IMR-90 (cell line): ENCODE measurements around the gene LRRK2. TPM values are rescaled to one million over a fixed set of nuclear protein-coding genes. Genes with fewer than 3 reads are reported as not detected.

Source experiments
- ATAC-seq: fragments of 200-7000 bp; cut with Tn5 transposase; 2 replicates; pipeline ENCODE4 v1.9.1; 2020; ENCODE audit warnings: low read depth, mild to moderate bottlenecking, moderate library complexity
- BruUV-seq: library from RNA; stranded (reverse); fragments of 400-500 nt; replicated peaks from 2 replicates; lab custom pipeline; 2021; lab: Mats Ljungman, UMichigan
- CTCF ChIA-PET: fragments of 300-600 bp; formaldehyde crosslinking; extraction: SDS; loops from one replicate; lab custom pipeline; 2021; ENCODE audit warnings: antibody characterized with exemption; lab: Yijun Ruan, JAX
- POLR2A ChIA-PET: fragments of 300-600 bp; sonication (Branson Sonifier 250); formaldehyde crosslinking; loops from one replicate; lab custom pipeline; 2022; ENCODE audit warnings: antibody characterized with exemption; ENCODE audit not compliant: unreplicated experiment; lab: Charles Lee
- DNase-seq: peaks from one replicate; pipeline ENCODE4 v3.0.0; 2013
- H2AFZ ChIP-seq: replicated peaks from 2 replicates; pipeline ENCODE3; 2013; ENCODE audit warnings: low read length, mild to moderate bottlenecking; ENCODE audit not compliant: poor library complexity
- H2AK5ac ChIP-seq: 2 replicates; pipeline ENCODE4 v1.6.1; 2013; ENCODE audit warnings: low read depth, low read length, inconsistent platforms
- H2AK9ac ChIP-seq: replicated peaks from 2 replicates; pipeline ENCODE3; 2013; ENCODE audit warnings: mild to moderate bottlenecking, low read depth, low read length, moderate library complexity; ENCODE audit not compliant: poor library complexity
- H2BK120ac ChIP-seq: 2 replicates; pipeline ENCODE4 v1.6.1; 2013; ENCODE audit warnings: low read depth, low read length, inconsistent platforms
- H2BK15ac ChIP-seq: 3 replicates; pipeline ENCODE4 v1.6.1; 2013; ENCODE audit warnings: low read depth, low read length, inconsistent platforms
- H2BK20ac ChIP-seq: 2 replicates; pipeline ENCODE4 v1.6.1; 2013; ENCODE audit warnings: low read depth, mild to moderate bottlenecking, inconsistent platforms, low read length, moderate library complexity
- H2BK5ac ChIP-seq: 2 replicates; pipeline ENCODE4 v1.6.1; 2013; ENCODE audit warnings: mild to moderate bottlenecking, low read depth, low read length, inconsistent platforms; ENCODE audit not compliant: poor library complexity, severe bottlenecking
- H3K14ac ChIP-seq: replicated peaks from 2 replicates; pipeline ENCODE4 v1.6.1; 2013; ENCODE audit warnings: low read depth, low read length, inconsistent platforms
- H3K18ac ChIP-seq: 2 replicates; pipeline ENCODE4 v1.6.1; 2013; ENCODE audit warnings: low read depth, low read length, control low read depth
- H3K23ac ChIP-seq: 2 replicates; pipeline ENCODE4 v1.6.1; 2013; ENCODE audit warnings: low read depth, low read length, inconsistent platforms
- H3K27ac ChIP-seq: 2 replicates; pipeline ENCODE4 v1.5.1; 2013; ENCODE audit warnings: mild to moderate bottlenecking, control low read depth, low read length; ENCODE audit not compliant: insufficient read depth
- H3K27me3 ChIP-seq: 2 replicates; pipeline ENCODE4 v1.6.1; 2013; ENCODE audit warnings: low read length; ENCODE audit not compliant: control insufficient read depth, insufficient read depth
- H3K36me3 ChIP-seq: 2 replicates; pipeline ENCODE4 v1.6.1; 2013; ENCODE audit warnings: low read length, mixed read lengths; ENCODE audit not compliant: control insufficient read depth, insufficient read depth
- H3K4ac ChIP-seq: 2 replicates; pipeline ENCODE4 v1.6.1; 2013; ENCODE audit warnings: low read depth, low read length, inconsistent platforms
- H3K4me1 ChIP-seq: 2 replicates; pipeline ENCODE4 v1.6.1; 2013; ENCODE audit warnings: low read length, mixed read lengths; ENCODE audit not compliant: control insufficient read depth, insufficient read depth
- H3K4me2 ChIP-seq: 2 replicates; pipeline ENCODE4 v1.6.1; 2013; ENCODE audit warnings: low read depth, mild to moderate bottlenecking, control low read depth, low read length, moderate library complexity
- H3K4me3 ChIP-seq: 2 replicates; pipeline ENCODE4 v1.5.1; 2013; ENCODE audit warnings: low read depth, mild to moderate bottlenecking, control low read depth, low read length, moderate library complexity; ENCODE audit not compliant: insufficient read depth
- H3K56ac ChIP-seq: 2 replicates; pipeline ENCODE4 v1.6.1; 2013; ENCODE audit warnings: low read length, inconsistent platforms; ENCODE audit not compliant: insufficient read depth; ENCODE audit errors: extremely low read depth
- H3K79me1 ChIP-seq, 2 experiments: 2 replicates each; pipeline ENCODE4 v1.6.1; 2013; ENCODE audit warnings: low read length in 2 of 2, inconsistent platforms in 1 of 2, low read depth in 1 of 2
- H3K9ac ChIP-seq: 2 replicates; pipeline ENCODE4 v1.6.1; 2013; ENCODE audit warnings: low read depth, low read length, control low read depth
- H3K9me1 ChIP-seq: 2 replicates; pipeline ENCODE4 v1.6.1; 2013; ENCODE audit warnings: low read length, inconsistent platforms; ENCODE audit not compliant: insufficient read depth
- H3K9me3 ChIP-seq: 2 replicates; pipeline ENCODE4 v1.6.1; 2013; ENCODE audit warnings: low read length; ENCODE audit not compliant: control insufficient read depth, insufficient read depth
- H4K20me1 ChIP-seq: 2 replicates; pipeline ENCODE4 v1.6.1; 2013; ENCODE audit warnings: low read length, inconsistent platforms; ENCODE audit not compliant: insufficient read depth
- H4K5ac ChIP-seq: 2 replicates; pipeline ENCODE4 v1.6.1; 2013; ENCODE audit warnings: mild to moderate bottlenecking, low read depth, low read length, control low read depth
- H4K8ac ChIP-seq, 2 experiments: 2 replicates each; pipeline ENCODE4 v1.6.1; 2013; ENCODE audit warnings: low read depth in 2 of 2, low read length in 2 of 2, control low read depth in 1 of 2, inconsistent platforms in 1 of 2
- H4K91ac ChIP-seq: 2 replicates; pipeline ENCODE4 v1.6.1; 2013; ENCODE audit warnings: low read depth, low read length, inconsistent platforms; ENCODE audit not compliant: insufficient read depth
- CEBPB ChIP-seq: IDR thresholded peaks from 2 replicates; pipeline ENCODE4 v1.6.1; 2012; ENCODE audit warnings: low read depth, low read length, improper control_type of control experiment
- CTCF ChIP-seq: conservative IDR thresholded peaks from 2 replicates; pipeline ENCODE4 v1.5.1; 2012; ENCODE audit warnings: mild to moderate bottlenecking, low read depth, low read length, improper control_type of control experiment
- FOS ChIP-seq: fragments of 150-350 bp; IDR thresholded peaks from 2 replicates; pipeline ENCODE4 v1.6.1; 2016; ENCODE audit warnings: low read depth, low read length
- MXI1 ChIP-seq: IDR thresholded peaks from 2 replicates; pipeline ENCODE4 v1.6.1; 2012; ENCODE audit warnings: low read depth, mild to moderate bottlenecking, low read length, moderate library complexity, borderline replicate concordance
- POLR2A ChIP-seq: IDR thresholded peaks from 2 replicates; pipeline ENCODE4 v1.6.1; 2012; ENCODE audit warnings: mild to moderate bottlenecking, low read depth, low read length
- RAD21 ChIP-seq: IDR thresholded peaks from 2 replicates; pipeline ENCODE4 v1.6.1; 2012; ENCODE audit warnings: low read length, improper control_type of control experiment
- RFX5 ChIP-seq: IDR thresholded peaks from 2 replicates; pipeline ENCODE4 v1.8.0; 2012; ENCODE audit warnings: low read depth, mild to moderate bottlenecking, low read length, moderate library complexity
- SMC3 ChIP-seq: fragments of 150-350 bp; IDR thresholded peaks from 2 replicates; pipeline ENCODE4 v1.6.1; 2016; ENCODE audit warnings: low read depth, mild to moderate bottlenecking, antibody characterized with exemption, low read length, moderate library complexity
- WGBS, 2 experiments: methylation state at CpG; one replicate each; pipeline versions ENCODE4 v1.1.5 to v1.1.7; 2013; ENCODE audit warnings: missing lambda C conversion rate in 2 of 2; ENCODE audit not compliant: insufficient read length in 1 of 2; ENCODE audit errors: extremely low coverage in 2 of 2; 5-methylcytosine and 5-hydroxymethylcytosine counted together
- dilution Hi-C: fragments of 300-500 bp; cut with HindIII; formaldehyde crosslinking; loops from one replicate; pipeline ENCODE4 v1.14.3; 2018; ENCODE audit warnings: low sequenced_read_pairs; ENCODE audit not compliant: unreplicated experiment
- in situ Hi-C: fragments of 300-500 bp; cut with MboI; formaldehyde crosslinking; loops from 3 replicates; pipeline ENCODE4 v1.14.3; 2019; ENCODE audit warnings: low sequenced_read_pairs, inconsistent platforms, mixed read lengths
- intact Hi-C: fragments of 100-400 bp; cut with micrococcal nuclease; formaldehyde crosslinking; loops from 2 replicates; pipeline ENCODE4 v1.10.0; 2022
- polyA plus RNA-seq, 3 experiments: library from polyadenylated mRNA; depleted of rRNA; stranded (reverse); fragments of >200 nt; gene quantifications; 2 replicates each; pipeline ENCODE4 v1.2.3, GENCODE V29; 2012; ENCODE audit warnings: low replicate concordance in 1 of 3
- total RNA-seq: library from RNA; depleted of rRNA; stranded (reverse); fragments of >200 nt; gene quantifications from 2 replicates; pipeline ENCODE4 v1.2.3, GENCODE V29; 2012

LRRK2 gene
- total and polyA plus RNA-seq, 2 of the 4 experiments (the other 2 are of a cell fraction) = 0.17 to 0.54 TPM

DNA sequence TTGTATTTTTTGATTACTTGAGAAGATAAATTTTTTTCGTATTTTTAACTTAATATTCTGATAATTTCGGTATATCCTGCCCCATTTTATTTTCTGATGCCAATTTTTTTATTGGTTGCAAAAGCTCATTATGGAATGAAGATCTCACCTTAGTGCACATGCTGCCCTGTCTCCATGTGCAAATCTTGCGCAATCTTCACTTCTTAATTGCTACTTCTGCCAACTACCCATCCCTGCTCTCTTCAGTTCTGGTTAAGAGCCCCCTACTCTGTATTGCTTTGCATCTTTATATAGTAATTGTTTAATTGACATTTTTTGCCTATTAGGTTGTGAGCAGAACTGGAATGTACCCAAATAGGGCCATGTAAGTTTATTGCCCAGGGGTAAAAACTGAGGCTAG, 20.5 kb upstream of the LRRK2 start:
- no peak overlapping the region for H2AK5ac ChIP-seq
- no peak overlapping the region for H3K4ac ChIP-seq
- in situ Hi-C loops (no loop called here), intact Hi-C loops (no loop called here), dilution Hi-C loops (no loop called here)
- H2BK5ac ChIP-seq = no peak overlapping the region
- no peak overlapping the region for H3K4me3 ChIP-seq
- H3K9me3 ChIP-seq = no peaks in the 10 kb centered on the region
- H3K56ac ChIP-seq = no peak overlapping the region
- no peak overlapping the region for H3K9ac ChIP-seq
- TF ChIP-seq FOS (no peak), SMC3 (no peak), POLR2A (no peak), MXI1 (no peak), RFX5 (no peak), RAD21 (no peak), CTCF (no peak), CEBPB (peak; percentile 89)
- no peak for ATAC-seq
- ChIA-PET CTCF (no interaction called here), POLR2A (no interaction called here)
- H3K18ac ChIP-seq = no peak overlapping the region
- H2BK20ac ChIP-seq = no peak overlapping the region
- no peak overlapping the region for H3K14ac ChIP-seq
- no peak overlapping the region for H2AFZ ChIP-seq
- H3K27me3 ChIP-seq = no peaks in the 10 kb centered on the region
- no peak overlapping the region for H2BK15ac ChIP-seq
- H3K9me1 ChIP-seq = no peaks in the 10 kb centered on the region
- H4K8ac ChIP-seq = no peak overlapping the region
- no CpG with 5 or more reads among the region's 3 CpGs for WGBS, 2 experiments
- no peak overlapping the region for H3K23ac ChIP-seq
- no peaks in the 10 kb centered on the region for H4K20me1 ChIP-seq
- DNase-seq = no peak
- no peak overlapping the region for H4K5ac ChIP-seq
- H2BK120ac ChIP-seq = no peak overlapping the region
- no peaks in the 10 kb centered on the region for H3K79me1 ChIP-seq
- H4K91ac ChIP-seq = no peak overlapping the region
- H3K4me2 ChIP-seq = no peak overlapping the region
- no TSS peak for BruUV-seq
- H3K27ac ChIP-seq = no peak overlapping the region
- no peak overlapping the region for H2AK9ac ChIP-seq
- no peaks in the 10 kb centered on the region for H3K4me1 ChIP-seq
- no peaks in the 10 kb centered on the region for H3K36me3 ChIP-seq
